T-helper 9 cell (primary cell): ENCODE data around the gene FIBIN.

Experiments
- DNase-seq: peaks from one replicate; pipeline ENCODE4 v3.0.0-alpha.2; 2020

FIBIN gene

DNA sequence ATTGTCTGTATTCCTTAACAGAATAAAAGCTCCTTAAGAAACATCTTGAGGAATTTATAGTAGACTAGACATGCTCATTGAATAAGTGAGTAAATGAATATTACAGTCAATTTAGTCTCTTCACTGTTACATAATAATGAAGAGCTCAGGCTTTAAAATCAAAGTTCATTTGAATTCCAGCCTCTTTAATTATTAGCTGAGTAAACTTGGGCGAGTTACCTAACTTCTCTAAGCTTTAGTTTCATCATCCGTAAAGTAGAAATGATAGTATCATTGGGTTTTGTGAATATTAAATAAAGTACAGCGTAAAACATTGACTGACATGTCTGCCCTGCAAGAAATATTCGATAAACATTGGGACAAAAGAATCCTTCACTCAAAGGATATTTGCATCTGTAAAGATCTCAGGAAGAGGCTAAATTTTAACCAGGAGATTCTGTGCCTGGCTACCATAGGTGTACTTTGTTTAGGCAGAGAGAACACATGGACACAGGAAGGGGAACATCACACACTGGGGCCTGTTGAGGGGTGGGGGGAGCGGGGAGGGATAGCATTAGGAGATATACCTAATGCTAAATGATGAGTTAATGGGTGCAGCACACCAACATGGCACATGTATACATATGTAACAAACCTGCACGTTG lies 31.5 kb downstream of the FIBIN start:
- no peak for DNase-seq

DNA sequence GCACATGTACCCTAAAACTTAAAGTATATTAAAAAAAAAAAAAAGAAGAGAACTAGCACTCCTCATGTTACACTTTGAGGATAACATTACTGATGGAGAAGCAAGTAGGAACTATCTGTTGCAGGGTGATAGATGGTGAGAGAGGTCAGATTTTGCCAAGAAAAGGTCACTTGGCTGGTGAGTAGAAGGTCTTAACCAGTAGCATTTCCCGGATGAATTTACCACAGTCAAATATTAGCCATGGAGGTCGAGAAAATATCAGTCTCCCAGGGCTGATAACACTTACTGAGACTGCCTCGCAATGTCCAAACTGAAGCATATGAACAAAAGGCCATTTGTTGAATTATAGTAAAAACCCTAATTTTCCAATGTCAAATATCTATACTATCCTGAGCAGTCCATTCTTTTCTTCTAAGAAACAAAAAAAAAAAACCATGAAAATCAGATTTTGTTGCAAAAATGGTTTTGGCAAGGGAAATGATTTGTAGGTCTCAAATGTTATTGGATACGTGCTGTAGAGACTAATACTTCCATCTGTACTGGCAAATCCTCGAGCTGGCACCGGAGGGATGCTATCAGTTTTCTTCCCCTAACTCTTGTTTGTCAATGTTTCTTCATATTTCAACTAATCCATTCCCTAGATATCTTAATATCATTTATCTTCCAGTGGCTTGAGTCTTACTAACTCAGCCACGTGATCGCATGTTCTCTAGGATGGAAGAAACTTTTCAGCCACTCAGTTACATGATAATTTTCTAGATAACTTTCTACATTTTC lies 32.2 kb downstream of the FIBIN start:
- DNase-seq = no peak

DNA sequence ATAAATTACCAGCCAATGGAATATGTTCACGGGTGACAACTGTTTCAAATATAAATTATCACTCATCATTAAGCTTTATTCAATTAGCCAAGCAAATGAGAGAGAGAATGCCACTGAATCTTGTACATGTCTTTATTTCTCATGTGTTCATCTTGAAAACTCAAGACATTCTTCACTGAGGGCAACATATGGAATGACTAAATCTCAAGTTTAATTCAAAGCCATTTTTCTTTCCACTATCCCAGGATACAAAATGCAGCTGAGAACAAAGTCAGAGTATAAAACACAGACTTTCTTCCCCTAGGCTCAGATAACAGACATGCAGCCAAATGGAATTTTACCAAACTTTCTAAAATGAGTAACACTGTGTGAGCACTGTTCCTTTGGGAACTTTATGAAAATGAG lies 34.7 kb downstream of the FIBIN start:
- no peak for DNase-seq

DNA sequence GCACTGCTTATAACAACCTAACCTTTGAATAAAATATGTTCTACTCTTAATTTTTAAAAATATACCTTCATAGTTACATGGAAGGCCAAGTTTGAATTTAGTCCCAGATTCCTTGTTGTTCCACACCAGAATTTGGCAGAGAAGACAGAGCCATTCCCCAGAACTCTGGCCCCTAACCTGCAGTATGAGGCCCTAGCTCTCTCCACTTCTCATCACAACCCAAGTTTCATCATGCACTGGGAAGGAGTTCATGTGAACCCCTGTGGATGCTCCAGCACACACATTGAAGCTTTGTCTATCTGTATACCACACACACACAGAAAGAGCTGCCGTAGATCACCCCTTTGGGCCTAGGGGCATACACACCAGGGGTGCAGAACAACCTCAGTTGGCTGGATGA lies 36.1 kb downstream of the FIBIN start:
- DNase-seq = no peak

DNA sequence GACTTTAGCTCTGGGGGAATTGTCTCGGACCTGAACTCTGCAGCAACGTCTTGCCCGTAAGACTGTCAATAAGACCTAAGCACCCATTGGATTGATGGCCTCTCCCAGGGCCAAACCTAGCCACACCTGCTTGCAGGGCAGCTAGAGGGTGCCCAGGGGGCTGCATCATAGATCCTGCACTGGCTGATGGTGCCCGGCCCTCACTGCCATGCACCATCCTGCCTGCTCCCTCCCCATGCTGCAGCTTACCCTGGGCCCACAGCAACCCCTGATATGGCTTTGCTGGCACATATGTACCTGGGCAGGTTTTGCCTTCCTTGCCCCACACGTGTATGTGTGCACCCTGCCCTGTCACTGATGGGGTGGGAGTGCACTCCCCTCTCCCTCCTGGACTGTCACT lies 37.8 kb downstream of the FIBIN start:
- DNase-seq = no peak

DNA sequence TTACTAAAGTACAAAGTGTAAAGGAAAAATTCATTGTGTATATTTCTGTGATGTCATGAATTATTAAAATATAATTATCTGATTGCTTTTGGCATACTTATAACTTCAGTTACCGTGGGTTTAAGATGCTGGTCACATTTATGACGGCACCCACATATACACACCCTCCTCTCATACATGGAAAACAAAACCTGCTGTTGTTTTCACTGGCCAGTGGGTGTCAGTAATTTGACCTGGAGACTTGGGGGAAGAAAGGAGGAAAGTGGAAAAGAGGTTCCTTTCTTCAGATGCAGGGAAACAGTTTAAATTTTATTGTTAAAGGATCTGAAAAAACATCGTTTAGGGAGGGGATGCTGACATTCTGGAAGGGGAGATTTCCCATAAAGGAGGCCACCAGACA lies 46.0 kb downstream of the FIBIN start:
- DNase-seq = no peak

DNA sequence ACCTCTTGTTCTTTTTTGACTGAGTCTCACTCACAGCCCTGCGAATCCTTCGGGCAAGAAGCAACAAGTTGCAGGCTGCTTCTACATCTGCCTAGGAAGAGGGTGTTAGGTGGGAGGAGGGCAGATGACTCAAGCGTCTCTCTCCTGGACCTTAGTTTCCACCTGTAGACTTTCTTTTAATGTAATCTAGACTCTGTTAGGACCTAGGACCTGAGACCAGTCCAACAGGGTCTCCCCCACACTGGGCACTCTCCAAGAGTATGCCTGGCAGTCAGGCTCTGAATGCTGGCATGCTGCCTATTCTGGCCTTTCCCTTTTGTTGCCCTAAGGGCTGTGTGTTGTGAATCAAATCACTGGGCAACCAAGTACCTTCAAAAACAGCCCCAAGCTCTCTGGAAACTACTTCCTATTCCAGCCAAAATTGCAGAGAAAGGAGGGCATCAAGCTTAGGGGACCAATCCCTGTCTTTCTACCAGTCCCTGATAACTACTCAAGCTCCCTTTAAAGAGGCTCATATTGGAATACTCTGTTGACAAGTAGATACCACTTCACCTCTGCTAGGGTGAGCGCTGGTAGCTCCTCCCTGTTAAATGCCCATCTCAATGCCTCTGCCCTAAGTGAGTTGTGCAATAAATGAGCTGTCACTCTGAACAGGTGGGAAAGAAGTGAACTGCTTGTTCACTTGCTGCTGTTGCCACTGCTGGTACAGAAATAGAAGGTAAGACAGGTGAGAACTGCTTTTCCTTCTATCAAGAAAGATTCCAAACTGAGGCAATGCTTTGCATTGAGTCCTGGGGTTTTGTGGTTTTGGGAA lies 46.6 kb downstream of the FIBIN start, which contains the start of gene BBOX1:
TSS of gene BBOX1 (plus strand) at position 514 of the 814 bp plus-strand sequence. CDS start 14,616 bp downstream, outside the sequence.
- no peak for DNase-seq

DNA sequence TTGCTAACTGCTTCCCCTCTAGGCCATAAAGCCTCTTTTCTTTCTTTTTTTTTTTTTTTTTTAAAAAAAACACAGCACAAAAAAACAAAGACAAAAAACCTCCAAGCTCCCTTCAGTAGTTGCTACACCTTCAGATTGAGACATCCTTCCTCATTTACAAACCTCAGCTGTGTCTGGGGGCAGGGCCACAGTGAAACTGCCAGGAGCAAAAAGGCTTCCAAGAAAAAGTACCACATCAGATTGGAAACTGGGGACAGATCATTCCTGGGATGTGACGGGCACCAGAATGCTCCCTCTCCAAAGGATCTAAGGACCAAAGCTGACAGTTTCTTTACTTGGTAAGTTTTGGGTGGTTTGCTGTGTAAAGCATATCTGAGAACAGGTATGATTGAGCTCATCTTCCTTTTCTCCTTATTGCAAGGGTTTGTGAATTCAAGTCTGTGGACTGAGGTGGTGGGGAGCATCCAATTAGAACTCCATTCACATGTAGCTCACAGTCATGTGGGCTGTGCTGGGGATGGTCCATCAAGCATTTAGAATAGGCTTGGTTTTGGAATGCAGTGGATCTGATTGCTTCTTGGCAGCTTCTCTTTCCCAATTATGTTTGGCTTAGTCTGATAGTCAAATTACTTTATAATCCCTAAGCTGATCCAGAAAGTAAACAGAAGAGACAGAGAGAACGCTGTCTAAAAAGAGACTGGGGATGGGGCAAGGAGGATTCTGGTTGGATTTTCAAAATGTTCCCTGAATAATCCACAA lies 47.4 kb downstream of the FIBIN start:
- no peak for DNase-seq
